Hepatocyte (in vitro differentiated cells): ENCODE data around the gene SLC39A11. TPM values are rescaled to one million over a fixed set of nuclear protein-coding genes. Genes with fewer than 3 reads are reported as not detected.

Experiments used
- DNase-seq: peaks from one replicate; pipeline ENCODE4 v3.0.0-alpha.2; 2016; ENCODE audit warnings: low spot score
- H2AFZ ChIP-seq: fragments of 200-600 bp; sonication (generic); 2 replicates; pipeline ENCODE4 v1.6.0; 2016; ENCODE audit warnings: antibody characterized with exemption, mild to moderate bottlenecking
- H3K27ac ChIP-seq: fragments of 200-600 bp; sonication (generic); 2 replicates; pipeline ENCODE4 v1.5.1; 2016; ENCODE audit warnings: mild to moderate bottlenecking
- H3K27me3 ChIP-seq: fragments of 200-600 bp; sonication (generic); 2 replicates; pipeline ENCODE4 v1.6.1; 2016
- H3K36me3 ChIP-seq: fragments of 200-600 bp; sonication (generic); replicated peaks from 2 replicates; pipeline ENCODE4 v1.5.1; 2016; ENCODE audit warnings: low read depth; ENCODE audit not compliant: insufficient read depth
- H3K4me1 ChIP-seq: fragments of 200-600 bp; sonication (generic); 2 replicates; pipeline ENCODE4 v1.5.1; 2016; ENCODE audit warnings: mild to moderate bottlenecking, moderate library complexity; ENCODE audit not compliant: insufficient read depth
- H3K4me2 ChIP-seq: fragments of 200-600 bp; sonication (generic); 2 replicates; pipeline ENCODE4 v1.6.0; 2016
- H3K4me3 ChIP-seq: fragments of 200-600 bp; sonication (generic); 2 replicates; pipeline ENCODE4 v1.5.1; 2016; ENCODE audit warnings: mild to moderate bottlenecking
- H3K79me2 ChIP-seq: fragments of 200-600 bp; sonication (generic); 2 replicates; pipeline ENCODE4 v1.6.0; 2017; ENCODE audit warnings: mild to moderate bottlenecking
- H3K9me2 ChIP-seq: fragments of 200-600 bp; sonication (generic); replicated peaks from 2 replicates; pipeline ENCODE4 v1.6.0; 2017; ENCODE audit warnings: mild to moderate bottlenecking; ENCODE audit not compliant: insufficient read depth
- H3K9me3 ChIP-seq: fragments of 200-600 bp; sonication (generic); 2 replicates; pipeline ENCODE4 v1.5.1; 2016; ENCODE audit warnings: low read depth, mild to moderate bottlenecking
- H4K20me1 ChIP-seq: fragments of 200-600 bp; sonication (generic); 2 replicates; pipeline ENCODE4 v1.6.0; 2016; ENCODE audit warnings: mild to moderate bottlenecking; ENCODE audit not compliant: insufficient read depth, poor library complexity, severe bottlenecking
- CTCF ChIP-seq: fragments of 200-600 bp; sonication (generic); IDR thresholded peaks from 2 replicates; pipeline ENCODE4 v1.5.1; 2016; ENCODE audit warnings: antibody characterized with exemption, mild to moderate bottlenecking; ENCODE audit not compliant: poor library complexity
- EZH2 ChIP-seq: fragments of 200-600 bp; sonication (generic); IDR thresholded peaks from 2 replicates; pipeline ENCODE4 v1.6.1; 2016; ENCODE audit warnings: antibody characterized with exemption, mild to moderate bottlenecking, borderline replicate concordance
- EZH2phosphoT487 ChIP-seq: fragments of 200-600 bp; sonication (generic); IDR thresholded peaks from one replicate; pipeline ENCODE4 v1.6.1; 2018; ENCODE audit warnings: antibody characterized with exemption, mild to moderate bottlenecking, low read depth, moderate library complexity; ENCODE audit not compliant: unreplicated experiment, severe bottlenecking
- WGBS: methylation state at CpG from one replicate; pipeline ENCODE4 v1.1.6; 2016; ENCODE audit warnings: low lambda C conversion rate; ENCODE audit errors: missing lambda C conversion rate; 5-methylcytosine and 5-hydroxymethylcytosine counted together
- polyA plus RNA-seq: library from polyadenylated mRNA; unstranded; fragments of >200 nt; fragmentation: Nextera tagmentation; extraction: Ambion mirVana; gene quantifications from 2 replicates; pipeline ENCODE4 v1.2.1, GENCODE V29; 2016
- total RNA-seq: library from RNA; depleted of rRNA; stranded (reverse); fragments of >200 nt; gene quantifications from 2 replicates; pipeline ENCODE4 v1.2.3, GENCODE V29; 2014

SLC39A11 gene
- total and polyA plus RNA-seq, 2 experiments from 2014 or later, result 37.7 to 39.1 TPM

- WGBS, result 74% methylated on average over 4 of the region's 4 CpGs
- H3K4me1 ChIP-seq, result peaks cover 39% of the 10 kb centered on the region
Measured at GRCh38 chr17:72616447-72616846, 476.0 kb downstream of the SLC39A11 start.

GRCh38 chr17:72615627-72615991 is 476.9 kb downstream of the SLC39A11 start:
- Histone ChIP-seq H2AFZ (no peak overlapping the region), H3K4me3 (no peak overlapping the region), H3K4me2 (peak overlapping the region; percentile 65), H3K4me1 (peaks cover 39% of the 10 kb centered on the region), H3K9me3 (no peaks in the 10 kb centered on the region), H3K79me2 (no peaks in the 10 kb centered on the region), H3K27me3 (no peaks in the 10 kb centered on the region), H3K9me2 (no peaks in the 10 kb centered on the region), H3K36me3 (no peaks in the 10 kb centered on the region), H4K20me1 (no peaks in the 10 kb centered on the region), H3K27ac (peak overlapping the region; percentile 94)
- 48% methylated on average over 6 of the region's 6 CpGs for WGBS
- DNase-seq, result no peak
- TF ChIP-seq CTCF (no peak), EZH2phosphoT487 (no peak), EZH2 (no peak)

More at GRCh38 chr17:72616447-72616846, 476.0 kb downstream of the SLC39A11 start:
- no peak for DNase-seq
- Histone ChIP-seq H3K27ac (peak overlapping the region; percentile 94), H3K27me3 (no peaks in the 10 kb centered on the region), H3K4me3 (no peak overlapping the region), H4K20me1 (no peaks in the 10 kb centered on the region), H3K9me2 (no peaks in the 10 kb centered on the region), H3K36me3 (no peaks in the 10 kb centered on the region), H2AFZ (no peak overlapping the region), H3K79me2 (no peaks in the 10 kb centered on the region), H3K9me3 (no peaks in the 10 kb centered on the region), H3K4me2 (no peak overlapping the region)
- no peak for TF ChIP-seq CTCF
- TF ChIP-seq EZH2phosphoT487, result no peak
- no peak for TF ChIP-seq EZH2

- Histone ChIP-seq H4K20me1 (no peaks in the 10 kb centered on the region), H3K27me3 (no peaks in the 10 kb centered on the region), H3K4me2 (peak overlapping the region; percentile 65), H2AFZ (no peak overlapping the region), H3K4me1 (peaks cover 39% of the 10 kb centered on the region), H3K4me3 (no peak overlapping the region), H3K9me3 (no peaks in the 10 kb centered on the region), H3K36me3 (no peaks in the 10 kb centered on the region), H3K27ac (peak overlapping the region; percentile 94), H3K79me2 (no peaks in the 10 kb centered on the region), H3K9me2 (no peaks in the 10 kb centered on the region)
- DNase-seq, result peak; percentile 90
- 9% methylated on average over 17 of the region's 20 CpGs for WGBS
- TF ChIP-seq CTCF (no peak), EZH2 (no peak), EZH2phosphoT487 (no peak)
Measured at GRCh38 chr17:72614871-72615626, 477.4 kb downstream of the SLC39A11 start.
